Measurements from ENCODE around the gene PRR13. TPM values are rescaled to one million over a fixed set of nuclear protein-coding genes. Genes with fewer than 3 reads are reported as not detected.

PRR13 gene
- total and polyA plus RNA-seq, 2 of the 13 experiments (the other 11 are each of a cell fraction or from before 2014, with no cell fraction given), result 65.0 to 102 TPM

- TF ChIP-seq ZBTB33 (CRISPR knock-in tag; IDR thresholded peaks at IDR 0.05) (peak; percentile 84), ATF7 (IDR thresholded peaks at IDR 0.05) (peak; percentile 72; the same call in 1 of the 2 replicates), ATF7 (CRISPR knock-in tag; IDR thresholded peaks at IDR 0.05) (peak; percentile 68; the same call in 1 of the 2 replicates), FIP1L1 (IDR thresholded peaks at IDR 0.05; ENCODE audit: borderline replicate concordance, insufficient read depth, low read depth, low read length) (0 out of 2 replicates have a peak, but pooled peaks have one; percentile 89), ZGPAT (CRISPR knock-in tag; IDR thresholded peaks at IDR 0.05) (peak; percentile 93), ZNF124 (CRISPR knock-in tag; IDR thresholded peaks at IDR 0.05) (peak; percentile 33; the same call in 1 of the 2 replicates), ZNF746 (CRISPR knock-in tag; IDR thresholded peaks at IDR 0.05) (peak; percentile 95), ZBTB37 (CRISPR knock-in tag; IDR thresholded peaks at IDR 0.05) (no peak), ZNF609 (CRISPR knock-in tag; IDR thresholded peaks at IDR 0.05; ENCODE audit: borderline replicate concordance) (no peak), RERE (CRISPR knock-in tag; IDR thresholded peaks at IDR 0.05; ENCODE audit: low read depth) (peak; percentile 68; the same call in 1 of the 2 replicates), ZNF747 (CRISPR knock-in tag; IDR thresholded peaks at IDR 0.05; ENCODE audit: borderline replicate concordance) (peak; percentile 81; the same call in 1 of the 2 replicates)
Measured at GRCh38 chr12:53451661-53452158, 10.2 kb downstream of the PRR13 start, which contains the start of gene PCBP2 (continued).

Data from HepG2 (cell line).